A172 (cell line): ENCODE results near the gene INTS1. TPM values are rescaled to one million over a fixed set of nuclear protein-coding genes. Genes with fewer than 3 reads are reported as not detected.
A peak's percentile ranks its signal among the peaks of the same experiment; 100 is the strongest.

Source experiments
- DNase-seq: peaks from one replicate; pipeline ENCODE4 v3.0.0-alpha.2; 2015; ENCODE audit warnings: low spot score
- total RNA-seq: library from RNA; depleted of rRNA; stranded (reverse); fragments of >200 nt; shearing (Covaris generic); gene quantifications from 2 replicates; pipeline ENCODE4 v1.2.3, GENCODE V29; 2014

INTS1 gene
- total RNA-seq, 1 experiment from 2014 or later, result 49.6 TPM

- no peak for DNase-seq
These were observed 39.5 kb downstream of the INTS1 start for GRCh38 chr7:1464694-1465093.

- DNase-seq, result no peak
These were observed 40.4 kb downstream of the INTS1 start for GRCh38 chr7:1463676-1464223.

GRCh38 chr7:1461646-1462375 lies 42.4 kb downstream of the INTS1 start:
- DNase-seq, result no peak

GRCh38 chr7:1460821-1461645 lies 43.2 kb downstream of the INTS1 start:
- DNase-seq, result peak; percentile 47

- DNase-seq, result no peak
These were observed 44.0 kb downstream of the INTS1 start for GRCh38 chr7:1459920-1460820.

- peak; percentile 97 for DNase-seq
These were observed 44.7 kb downstream of the INTS1 start for GRCh38 chr7:1459512-1459892.

GRCh38 chr7:1458683-1459511 lies 45.3 kb downstream of the INTS1 start, which contains the start of gene MICALL2:
TSS of gene MICALL2 (minus strand) at chr7:1459470. CDS start at chr7:1459326, 144 bp downstream.
- peak; percentile 89 for DNase-seq

- DNase-seq, result no peak
These were observed 46.1 kb downstream of the INTS1 start for GRCh38 chr7:1457949-1458682.

GRCh38 chr7:1457059-1457948 lies 46.9 kb downstream of the INTS1 start:
- no peak for DNase-seq

GRCh38 chr7:1455955-1456354 lies 48.2 kb downstream of the INTS1 start:
- no peak for DNase-seq

GRCh38 chr7:1455241-1455939 lies 48.8 kb downstream of the INTS1 start:
- DNase-seq, result no peak

- no peak for DNase-seq
These were observed 49.6 kb downstream of the INTS1 start for GRCh38 chr7:1454542-1454941.

- DNase-seq, result no peak
These were observed 52.0 kb downstream of the INTS1 start for GRCh38 chr7:1452205-1452604.

- no peak for DNase-seq
These were observed 53.2 kb downstream of the INTS1 start for GRCh38 chr7:1450987-1451386.

GRCh38 chr7:1450431-1450830 lies 53.8 kb downstream of the INTS1 start:
- DNase-seq, result no peak

- DNase-seq, result no peak
These were observed 54.2 kb downstream of the INTS1 start for GRCh38 chr7:1449951-1450350.

GRCh38 chr7:1449501-1449900 lies 54.7 kb downstream of the INTS1 start:
- DNase-seq, result no peak

GRCh38 chr7:1448958-1449357 lies 55.2 kb downstream of the INTS1 start:
- DNase-seq, result no peak
